ENCODE data around the gene AKAP17A.
"Not testable (repeated sequence)": the region's sequence is repeated elsewhere in the genome, so short reads cannot be mapped to it uniquely, and the experiment has no call there.

Gene AKAP17A

DNA sequence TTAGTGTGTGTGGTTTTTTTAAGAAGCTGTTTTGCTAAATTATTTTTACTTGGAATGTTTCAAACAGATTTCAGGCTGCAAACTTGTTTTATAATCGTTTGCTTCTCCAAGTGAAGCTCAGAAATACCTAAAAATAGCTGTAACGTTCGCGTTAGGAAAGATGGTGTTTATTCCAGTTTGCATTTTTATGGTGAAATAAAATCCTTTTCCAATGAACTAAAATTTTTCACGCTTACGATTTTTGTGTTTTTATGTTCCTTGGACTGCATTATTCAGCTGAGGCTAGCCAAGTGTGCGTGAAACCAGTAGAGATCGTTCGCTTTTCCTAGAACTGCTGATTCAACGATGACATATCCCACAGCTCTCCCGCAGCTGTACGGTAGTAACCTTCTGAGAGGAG, 10.9 kb downstream of the AKAP17A start:
- no peak for DNase-seq (ENCODE audit: low spot score)

DNA sequence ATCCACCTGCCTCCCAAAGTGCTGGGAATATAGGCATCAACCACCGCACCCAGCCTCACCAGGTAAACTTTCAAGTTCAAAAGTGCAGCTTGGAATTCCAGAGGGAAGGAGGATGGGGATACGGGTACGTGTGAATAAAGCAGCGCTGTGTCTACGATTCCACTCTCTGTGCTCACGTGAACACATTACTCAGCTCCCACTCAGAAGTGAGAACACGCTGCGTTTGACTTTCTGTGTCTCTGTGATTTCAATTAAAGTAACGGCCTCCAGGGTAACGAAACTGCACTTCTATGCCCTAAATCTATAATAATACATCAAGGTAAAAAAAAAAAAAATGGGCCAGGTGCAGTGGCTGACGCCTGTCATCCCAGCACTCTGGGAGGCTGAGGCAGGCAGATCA, 15.1 kb downstream of the AKAP17A start:
- no peak for DNase-seq (ENCODE audit: low spot score)

DNA sequence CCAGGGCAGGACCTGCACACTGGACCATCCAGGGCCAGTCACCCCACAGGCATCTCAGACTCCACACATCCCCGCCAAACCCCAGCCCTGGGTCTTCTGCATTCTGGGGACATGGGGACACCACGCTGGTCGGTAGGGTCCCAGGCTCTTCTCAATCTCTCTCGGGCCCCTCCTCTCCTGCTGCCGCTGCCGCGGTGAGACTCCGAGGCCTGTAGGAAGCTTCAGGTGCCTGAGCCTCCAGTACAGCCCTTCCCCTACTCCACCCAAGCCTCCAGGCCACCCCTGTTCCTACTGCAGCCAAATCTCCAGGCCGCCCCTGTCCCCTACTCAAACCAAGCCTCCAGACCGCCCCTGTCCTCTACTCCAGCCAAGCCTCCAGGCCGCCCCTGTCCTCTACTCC, 17.9 kb downstream of the AKAP17A start:
- no peak for DNase-seq (ENCODE audit: low spot score)

DNA sequence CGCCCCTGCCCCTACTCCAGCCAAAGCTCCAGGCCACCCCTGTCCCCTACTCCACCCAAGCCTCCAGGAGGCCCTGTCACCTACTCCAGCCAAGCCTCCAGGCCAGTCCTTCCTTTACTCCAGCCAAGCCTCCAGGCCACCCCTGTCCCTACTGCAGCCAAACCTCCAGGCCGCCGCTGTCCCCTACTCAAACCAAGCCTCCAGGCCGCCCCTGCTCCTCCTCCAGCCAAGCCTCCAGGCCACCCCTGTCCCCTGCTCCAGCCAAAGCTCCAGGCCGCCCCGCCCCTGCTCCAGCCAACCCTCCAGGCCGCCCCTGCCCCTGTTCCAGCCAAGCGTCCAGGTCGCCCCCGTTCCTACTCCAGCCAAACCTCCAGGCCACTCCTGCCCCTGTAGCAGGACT, 18.4 kb downstream of the AKAP17A start:
- no peak for DNase-seq (ENCODE audit: low spot score)

DNA sequence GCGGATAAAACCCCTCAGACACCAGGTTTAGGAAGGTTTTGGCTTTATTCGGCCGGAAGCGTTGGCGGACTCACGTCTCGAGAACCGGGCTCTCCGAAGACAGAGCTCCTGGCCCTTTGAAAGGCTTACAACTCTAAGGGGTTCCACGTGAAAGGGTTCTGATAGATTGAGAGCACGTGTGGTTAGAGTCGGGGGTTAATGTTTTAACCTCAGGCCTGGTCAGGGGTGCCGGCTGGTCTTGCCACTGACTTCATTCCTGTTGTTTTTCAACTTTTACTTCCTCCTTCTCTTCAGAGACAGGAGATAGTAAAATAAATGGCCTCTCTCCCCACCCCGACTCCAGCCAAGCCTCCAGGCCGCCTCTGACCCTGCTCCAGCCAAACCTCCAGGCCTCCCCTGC, 18.8 kb downstream of the AKAP17A start:
- DNase-seq (ENCODE audit: low spot score) = no peak

DNA sequence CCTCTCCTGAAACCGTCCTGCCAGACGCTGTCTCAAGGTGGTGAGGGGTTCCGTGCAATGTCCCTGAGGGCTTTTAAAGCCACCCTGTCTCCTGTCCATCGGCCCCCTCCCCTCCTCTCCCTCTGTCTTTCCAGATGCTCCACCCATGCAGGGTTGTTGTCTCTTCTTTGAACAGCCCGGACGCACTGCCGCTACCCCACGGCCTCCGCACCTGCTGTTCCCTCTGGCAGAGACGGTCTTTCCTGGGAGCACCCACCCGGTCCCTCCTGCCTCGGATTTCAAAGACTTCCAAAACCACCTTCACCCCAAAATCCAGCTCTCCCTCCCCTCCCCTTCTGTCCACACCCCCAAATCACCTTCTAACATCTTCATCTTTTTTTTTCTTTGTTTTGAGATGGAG, 19.3 kb downstream of the AKAP17A start:
- no peak for DNase-seq (ENCODE audit: low spot score)

DNA sequence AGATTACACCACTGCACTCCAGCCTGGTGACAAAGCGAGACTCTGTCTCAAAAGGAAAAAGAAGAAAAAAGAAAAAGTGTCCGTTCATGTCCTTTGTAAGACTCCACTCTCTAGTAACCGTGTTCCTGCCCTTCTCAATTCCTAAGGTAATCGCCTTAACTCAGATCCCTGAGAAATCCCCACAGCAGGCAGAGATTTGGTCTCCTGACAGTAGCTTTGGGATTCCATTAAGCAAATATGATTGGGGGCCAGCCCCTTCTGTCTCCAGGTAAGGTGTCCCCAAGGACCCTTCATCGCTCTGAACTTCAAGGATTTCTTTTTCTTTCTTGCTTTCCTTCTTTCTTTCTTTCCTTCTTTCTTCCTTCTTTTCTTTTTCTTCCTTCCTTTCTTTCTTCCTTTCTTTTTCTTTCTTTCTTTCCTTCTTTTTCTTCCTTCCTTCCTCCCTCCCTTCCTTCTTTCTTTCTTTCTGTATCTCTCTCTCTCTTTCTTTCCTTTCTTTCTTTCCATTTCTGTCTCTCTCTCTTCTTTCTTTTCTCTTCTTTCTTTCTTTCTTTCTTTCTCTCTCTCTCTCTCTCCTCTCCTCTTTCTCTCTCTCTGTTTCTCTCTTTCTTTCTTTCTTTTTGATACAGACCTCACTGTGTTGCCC, 21.4 kb downstream of the AKAP17A start:
- no peak for DNase-seq (ENCODE audit: low spot score)

DNA sequence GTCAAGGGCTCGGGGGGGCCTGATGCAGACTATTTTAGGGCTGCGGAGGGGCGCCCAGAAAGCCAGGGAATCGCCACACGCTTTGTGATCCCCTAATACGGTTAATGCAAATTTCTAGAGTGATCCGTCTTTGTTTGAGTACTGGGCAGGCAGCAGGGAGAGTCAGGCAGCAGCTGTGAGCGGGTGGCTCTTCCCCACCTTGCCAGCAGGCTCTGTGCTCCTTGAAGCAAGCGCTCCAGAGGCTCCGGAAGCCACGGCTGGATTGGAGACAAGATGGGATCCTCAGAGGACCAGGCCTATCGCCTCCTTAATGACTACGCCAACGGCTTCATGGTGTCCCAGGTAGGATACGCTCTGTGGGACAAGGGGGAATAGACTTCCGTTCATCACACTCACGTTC, 23.5 kb downstream of the AKAP17A start, which contains the start of gene ASMT:
ASMT (plus strand) TSS at position 133 of the 400 bp plus-strand sequence; CDS start at position 274, 141 bp downstream.
- no peak for DNase-seq (ENCODE audit: low spot score)

DNA sequence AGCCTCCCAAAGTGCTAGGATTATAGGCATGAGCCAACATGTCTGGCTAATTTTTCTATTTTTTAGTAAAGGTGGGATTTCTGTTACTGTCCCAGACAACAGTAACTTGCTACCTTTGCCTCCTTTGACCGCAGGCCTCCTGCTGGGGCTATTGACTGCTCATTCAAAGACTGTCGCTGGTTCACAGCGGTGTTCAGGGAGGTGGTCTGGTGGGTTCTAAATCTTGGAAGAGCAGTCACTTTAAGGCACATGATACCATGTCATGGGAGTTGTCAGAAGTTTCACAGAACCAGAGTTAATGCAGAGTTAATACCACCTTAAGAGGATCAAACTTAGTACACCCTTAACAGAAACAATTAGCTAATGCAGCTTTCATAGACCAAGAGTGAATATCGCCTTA, 27.3 kb downstream of the AKAP17A start:
- DNase-seq (ENCODE audit: low spot score) = no peak

DNA sequence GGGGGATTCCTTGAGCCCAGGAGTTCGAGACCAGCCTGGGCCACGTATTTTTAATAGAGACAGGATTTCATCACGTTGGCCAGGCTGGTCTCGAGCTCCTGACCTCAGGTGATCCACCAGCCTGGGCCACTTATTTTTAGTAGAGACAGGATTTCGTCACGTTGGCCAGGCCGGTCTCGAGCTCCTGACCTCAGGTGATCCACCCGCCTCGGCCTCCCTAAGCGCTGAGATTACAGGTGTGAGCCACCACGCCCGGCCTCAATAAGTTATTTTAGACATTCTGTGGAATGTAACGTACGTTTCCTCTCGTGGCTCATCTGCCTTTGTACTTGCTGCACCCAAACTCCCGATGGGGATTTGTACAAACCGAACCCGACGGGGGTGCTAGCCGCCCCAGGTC, 32.3 kb downstream of the AKAP17A start:
- DNase-seq (ENCODE audit: low spot score) = no peak

DNA sequence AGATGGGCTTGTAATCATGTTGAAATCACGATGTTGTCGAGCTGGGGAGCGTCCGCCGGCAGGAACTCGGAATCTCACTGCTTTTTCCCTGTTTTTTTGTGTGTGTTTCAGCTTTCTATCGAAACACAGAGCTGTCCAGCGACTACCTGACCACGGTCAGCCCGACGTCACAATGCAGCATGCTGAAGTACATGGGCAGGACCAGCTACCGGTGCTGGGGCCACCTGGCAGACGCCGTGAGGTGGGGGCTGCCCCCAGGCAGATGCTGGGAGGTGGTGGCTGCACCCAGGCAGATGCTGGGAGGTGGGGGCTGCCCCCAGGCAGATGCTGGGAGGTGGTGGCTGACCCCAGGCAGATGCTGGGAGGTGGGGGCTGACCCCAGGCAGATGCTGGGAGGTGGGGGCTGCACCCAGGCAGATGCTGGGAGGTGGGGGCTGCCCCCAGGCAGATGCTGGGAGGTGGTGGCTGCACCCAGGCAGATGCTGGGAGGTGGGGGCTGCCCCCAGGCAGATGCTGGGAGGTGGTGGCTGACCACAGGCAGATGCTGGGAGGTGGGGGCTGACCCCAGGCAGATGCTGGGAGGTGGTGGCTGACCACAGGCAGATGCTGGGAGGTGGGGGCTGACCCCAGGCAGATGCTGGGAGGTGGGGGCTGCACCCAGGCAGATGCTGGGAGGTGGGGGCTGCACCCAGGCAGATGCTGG, 32.9 kb downstream of the AKAP17A start:
- not testable (repeated sequence) for DNase-seq (ENCODE audit: low spot score)

DNA sequence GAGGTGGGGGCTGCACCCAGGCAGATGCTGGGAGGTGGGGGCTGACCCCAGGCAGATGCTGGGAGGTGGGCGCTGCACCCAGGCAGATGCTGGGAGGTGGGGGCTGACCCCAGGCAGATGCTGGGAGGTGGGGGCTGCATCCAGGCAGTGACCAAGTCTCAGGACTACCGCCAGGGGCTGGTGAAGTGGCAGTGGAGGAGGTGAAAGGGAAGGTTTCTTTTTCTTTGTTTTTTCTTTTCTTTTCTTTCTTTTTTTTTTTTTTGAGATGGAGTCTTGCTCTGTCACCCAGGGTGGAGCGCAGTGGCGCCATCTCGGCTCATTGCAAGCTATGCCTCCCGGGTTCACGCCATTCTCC, 33.4 kb downstream of the AKAP17A start:
- not testable (repeated sequence) for DNase-seq (ENCODE audit: low spot score)

DNA sequence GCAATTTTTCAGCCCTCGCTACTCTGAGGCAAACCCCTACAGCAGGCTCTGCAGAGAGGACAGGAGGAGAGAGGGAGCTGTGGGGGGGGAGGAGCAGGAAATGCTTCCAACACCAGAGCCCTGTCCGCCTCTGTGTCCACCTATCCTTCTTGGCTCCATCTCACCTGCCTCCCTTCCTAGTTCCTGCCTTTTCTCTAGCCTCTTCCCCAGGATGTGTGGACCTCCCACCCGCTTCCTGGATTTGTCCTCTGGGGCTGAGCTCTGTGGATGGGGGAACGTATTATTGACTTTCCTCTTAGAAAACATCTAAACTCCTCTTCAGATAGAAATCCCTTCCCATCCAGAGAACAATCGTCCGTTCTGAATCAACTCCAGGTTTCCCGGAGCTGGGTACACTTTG, 37.8 kb downstream of the AKAP17A start:
- DNase-seq (ENCODE audit: low spot score) = no peak

DNA sequence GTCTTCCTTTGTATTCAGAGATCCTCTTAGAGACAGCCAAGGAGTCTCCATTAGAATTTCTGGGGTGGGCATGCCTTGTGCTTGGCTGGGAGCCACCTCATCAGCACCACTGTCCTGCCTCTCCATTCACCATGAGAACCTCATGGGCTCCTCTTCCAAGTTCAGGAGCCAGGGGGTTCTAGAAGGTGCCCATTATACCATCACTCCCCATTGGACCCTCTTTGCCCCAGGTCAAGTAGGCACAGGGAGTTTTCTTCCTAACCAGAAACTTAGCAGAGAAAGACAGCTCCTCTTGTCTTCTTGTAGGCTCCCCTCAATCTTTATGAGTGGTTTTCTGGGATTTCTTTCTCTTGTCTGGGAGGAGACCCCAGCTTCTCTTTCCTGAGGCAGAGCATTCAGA, 54.6 kb downstream of the AKAP17A start:
- no peak for DNase-seq (ENCODE audit: low spot score)

DNA sequence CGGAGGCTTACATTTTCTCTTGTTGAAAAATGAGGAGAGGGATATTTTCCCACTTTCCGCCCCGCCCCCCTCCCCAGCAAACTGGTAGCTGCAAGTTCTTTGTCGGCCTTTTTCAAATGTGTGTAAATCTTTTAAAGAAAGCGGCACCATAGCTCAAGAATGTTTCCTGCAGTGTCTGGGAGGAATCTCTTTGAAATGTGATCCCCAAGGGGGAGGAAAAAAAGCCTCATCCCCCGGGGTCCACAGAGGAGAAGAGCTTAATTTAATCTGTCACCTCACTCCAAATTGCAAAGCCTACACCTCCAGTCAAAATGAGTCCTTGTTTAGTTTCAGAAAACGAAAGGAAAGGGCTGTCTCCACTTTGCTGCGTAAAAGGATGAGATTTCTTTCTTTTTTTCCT, 58.2 kb downstream of the AKAP17A start:
- no peak for DNase-seq (ENCODE audit: low spot score)

Measured in Ammon's horn (tissue), 1 donor.